HEK293T (cell line): ENCODE data around the gene HEATR9.

ENCODE experiments used
- CTCF ChIA-PET: fragments of 350-600 bp; formaldehyde crosslinking; extraction: SDS; loops from one replicate; lab custom pipeline; 2021; ENCODE audit warnings: antibody characterized with exemption, inconsistent platforms; lab: Yijun Ruan, JAX
- POLR2A ChIA-PET: fragments of 350-600 bp; formaldehyde crosslinking; extraction: SDS; loops from one replicate; lab custom pipeline; 2020; ENCODE audit warnings: antibody characterized with exemption, inconsistent platforms; lab: Yijun Ruan, JAX
- DNase-seq: peaks from one replicate; pipeline ENCODE4 v3.0.0; 2012; ENCODE audit warnings: mixed read lengths; ENCODE audit errors: extremely low spot score
- ARNT ChIP-seq: fragments of 450-650 bp; IDR thresholded peaks from 2 replicates; pipeline ENCODE4 v1.6.1; 2017; ENCODE audit warnings: mild to moderate bottlenecking
- BHLHE40 ChIP-seq: fragments of 450-650 bp; IDR thresholded peaks from 2 replicates; pipeline ENCODE4 v1.6.1; 2016; ENCODE audit warnings: mild to moderate bottlenecking, moderate library complexity, borderline replicate concordance
- CTBP1 ChIP-seq: fragments of 450-650 bp; IDR thresholded peaks from 2 replicates; pipeline ENCODE4 v1.6.1; 2016; ENCODE audit warnings: borderline replicate concordance
- ELF4 ChIP-seq: fragments of 450-650 bp; IDR thresholded peaks from 2 replicates; pipeline ENCODE4 v1.6.1; 2017; ENCODE audit warnings: antibody characterized with exemption
- FOXA1 ChIP-seq: fragments of 450-650 bp; IDR thresholded peaks from 2 replicates; pipeline ENCODE4 v1.6.1; 2016; ENCODE audit warnings: mild to moderate bottlenecking
- FOXK2 ChIP-seq: fragments of 450-650 bp; IDR thresholded peaks from 2 replicates; pipeline ENCODE4 v1.6.1; 2016; ENCODE audit warnings: mild to moderate bottlenecking
- FOXM1 ChIP-seq: fragments of 450-650 bp; IDR thresholded peaks from 2 replicates; pipeline ENCODE4 v1.6.1; 2017; ENCODE audit warnings: mild to moderate bottlenecking, borderline replicate concordance
- HDGF ChIP-seq: fragments of 450-650 bp; IDR thresholded peaks from 2 replicates; pipeline ENCODE4 v1.6.1; 2017; ENCODE audit warnings: antibody characterized with exemption, borderline replicate concordance
- L3MBTL2 ChIP-seq: fragments of 450-650 bp; conservative IDR thresholded peaks from 2 replicates; pipeline ENCODE4 v1.6.1; 2016; ENCODE audit warnings: mild to moderate bottlenecking
- LEF1 ChIP-seq: fragments of 450-650 bp; IDR thresholded peaks from 2 replicates; pipeline ENCODE4 v1.6.1; 2017; ENCODE audit warnings: mild to moderate bottlenecking, borderline replicate concordance
- NFRKB ChIP-seq: fragments of 450-650 bp; IDR thresholded peaks from 2 replicates; pipeline ENCODE4 v1.6.1; 2016; ENCODE audit warnings: mild to moderate bottlenecking, moderate library complexity
- SP1 ChIP-seq: fragments of 450-650 bp; IDR thresholded peaks from 2 replicates; pipeline ENCODE4 v1.6.1; 2017
- SUZ12 ChIP-seq: fragments of 450-650 bp; IDR thresholded peaks from 2 replicates; pipeline ENCODE4 v1.6.1; 2016; ENCODE audit warnings: mild to moderate bottlenecking
- TARDBP ChIP-seq: fragments of 450-650 bp; IDR thresholded peaks from 2 replicates; pipeline ENCODE4 v1.6.1; 2016
- ZNF384 ChIP-seq: fragments of 450-650 bp; IDR thresholded peaks from 2 replicates; pipeline ENCODE4 v1.6.1; 2016
- TF ChIP-seq, protein P1 (sequence below): fragments of 450-650 bp; IDR thresholded peaks from 2 replicates; pipeline ENCODE4 v1.6.1; 2016

Gene HEATR9

DNA sequence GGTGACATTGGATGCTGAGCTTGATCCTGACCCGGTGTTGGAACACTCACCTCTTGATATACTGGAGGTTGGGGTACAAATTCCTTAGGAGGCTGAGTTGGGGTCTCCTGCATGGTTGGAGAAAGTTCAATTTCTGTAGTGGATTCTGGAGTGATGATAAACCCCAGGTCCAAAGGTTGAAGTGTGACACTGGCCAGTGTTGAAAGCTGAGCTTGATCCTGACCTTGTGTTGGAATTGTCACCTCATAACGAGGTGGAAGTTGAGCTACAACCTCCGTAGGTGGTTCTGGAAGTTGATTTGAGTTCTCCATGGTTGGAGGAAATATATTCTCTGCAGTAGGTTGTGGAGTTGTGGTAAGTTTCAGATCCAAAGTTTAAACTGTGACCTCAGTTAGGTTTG is 40.7 kb upstream of the HEATR9 start:
- TF ChIP-seq, protein P1, sequence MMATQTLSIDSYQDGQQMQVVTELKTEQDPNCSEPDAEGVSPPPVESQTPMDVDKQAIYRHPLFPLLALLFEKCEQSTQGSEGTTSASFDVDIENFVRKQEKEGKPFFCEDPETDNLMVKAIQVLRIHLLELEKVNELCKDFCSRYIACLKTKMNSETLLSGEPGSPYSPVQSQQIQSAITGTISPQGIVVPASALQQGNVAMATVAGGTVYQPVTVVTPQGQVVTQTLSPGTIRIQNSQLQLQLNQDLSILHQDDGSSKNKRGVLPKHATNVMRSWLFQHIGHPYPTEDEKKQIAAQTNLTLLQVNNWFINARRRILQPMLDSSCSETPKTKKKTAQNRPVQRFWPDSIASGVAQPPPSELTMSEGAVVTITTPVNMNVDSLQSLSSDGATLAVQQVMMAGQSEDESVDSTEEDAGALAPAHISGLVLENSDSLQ: no peak
- no peak for TF ChIP-seq CTBP1
- no peak for TF ChIP-seq L3MBTL2
- no peak for TF ChIP-seq SUZ12
- TF ChIP-seq FOXM1: no peak
- TF ChIP-seq SP1: no peak
- TF ChIP-seq BHLHE40: no peak
- TF ChIP-seq ARNT: no peak
- TF ChIP-seq FOXK2: no peak
- TF ChIP-seq LEF1: no peak
- TF ChIP-seq HDGF: no peak
- TF ChIP-seq FOXA1: no peak
- TF ChIP-seq ZNF384: no peak
- no peak for TF ChIP-seq NFRKB
- no peak for TF ChIP-seq TARDBP
- TF ChIP-seq ELF4: no peak
- CTCF ChIA-PET: no interaction called here
- POLR2A ChIA-PET: interaction anchor here (2.5 kb wide), 1 partner anchor 22 kb away, joined by 7 read pairs; the partner anchor contains the start of gene RDM1
- no peak for DNase-seq

- ChIA-PET POLR2A (interaction anchor here (0.8 kb wide), 1 partner anchor 23 kb away, joined by 3 read pairs; the partner anchor contains the start of gene RDM1), CTCF (interaction anchor here (1.0 kb wide), 1 partner anchor 31 kb away, joined by 3 read pairs; no protein-coding TSS in a partner anchor)
- TF ChIP-seq, protein P1: no peak
- TF ChIP-seq NFRKB (no peak), FOXA1 (no peak), TARDBP (no peak), BHLHE40 (no peak), FOXK2 (no peak), CTBP1 (no peak), LEF1 (no peak), ELF4 (no peak), SP1 (no peak), SUZ12 (no peak), ARNT (no peak), L3MBTL2 (no peak), FOXM1 (no peak), ZNF384 (no peak), HDGF (no peak)
- no peak for DNase-seq
Observed at GRCh38 chr17:35907691-35908090, 39.0 kb upstream of the HEATR9 start.

GRCh38 chr17:35906926-35907637 is 38.4 kb upstream of the HEATR9 start:
- TF ChIP-seq ZNF384: no peak
- TF ChIP-seq SP1: no peak
- no peak for TF ChIP-seq FOXM1
- TF ChIP-seq, protein P1: no peak
- no peak for TF ChIP-seq CTBP1
- TF ChIP-seq L3MBTL2: no peak
- TF ChIP-seq TARDBP: no peak
- POLR2A ChIA-PET: interaction anchor here (0.8 kb wide), 1 partner anchor 24 kb away, joined by 3 read pairs; the partner anchor contains the start of gene RDM1
- DNase-seq: no peak
- CTCF ChIA-PET: interaction anchor here (1.0 kb wide), 2 partner anchors 31 to 143 kb away, joined by 3 read pairs; no protein-coding TSS in a partner anchor

DNA sequence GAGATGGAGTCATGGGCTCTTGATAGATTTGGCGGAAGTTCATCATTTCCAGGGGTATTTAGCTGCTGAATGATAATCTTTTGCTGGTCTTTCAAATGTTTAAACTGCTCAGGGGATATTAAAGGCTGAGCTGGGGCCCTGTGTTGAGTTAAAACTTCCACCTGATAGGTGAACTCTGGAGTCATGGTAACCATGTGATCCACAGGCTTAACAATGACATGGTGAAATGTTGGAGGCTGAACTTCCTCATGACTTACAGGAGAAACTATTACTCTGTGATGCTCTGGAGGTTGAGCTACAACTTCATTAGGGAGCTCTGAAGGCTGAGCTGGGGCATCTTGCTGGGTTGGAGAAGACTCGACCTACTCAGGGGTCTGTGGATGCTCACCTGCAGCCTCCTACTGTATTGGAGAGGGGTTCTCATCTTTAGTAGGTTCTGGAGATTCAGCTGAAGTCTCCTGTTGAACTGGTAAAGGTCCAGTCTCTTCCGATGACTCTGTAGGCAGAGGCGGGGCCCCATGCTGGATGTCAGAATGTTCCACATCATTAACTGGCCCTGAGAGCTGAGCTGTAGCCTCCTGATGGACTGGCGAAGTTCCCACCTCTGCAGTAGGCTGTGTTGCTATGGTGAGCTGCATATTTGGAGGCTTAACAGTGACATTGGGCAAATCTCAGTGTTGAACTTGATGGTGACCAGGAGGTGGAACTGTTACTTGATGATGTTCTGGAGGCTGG is 37.7 kb upstream of the HEATR9 start:
- CTCF ChIA-PET: interaction anchor here (1.0 kb wide), 1 partner anchor 142 kb away, joined by 3 read pairs; no protein-coding TSS in a partner anchor
- TF ChIP-seq FOXK2 (no peak), NFRKB (no peak), ELF4 (no peak), TARDBP (no peak), SP1 (no peak), L3MBTL2 (no peak), CTBP1 (no peak), LEF1 (no peak), HDGF (no peak), BHLHE40 (no peak), ZNF384 (no peak), ARNT (no peak), FOXA1 (no peak), SUZ12 (no peak)
- DNase-seq: no peak
- POLR2A ChIA-PET: no interaction called here

DNA sequence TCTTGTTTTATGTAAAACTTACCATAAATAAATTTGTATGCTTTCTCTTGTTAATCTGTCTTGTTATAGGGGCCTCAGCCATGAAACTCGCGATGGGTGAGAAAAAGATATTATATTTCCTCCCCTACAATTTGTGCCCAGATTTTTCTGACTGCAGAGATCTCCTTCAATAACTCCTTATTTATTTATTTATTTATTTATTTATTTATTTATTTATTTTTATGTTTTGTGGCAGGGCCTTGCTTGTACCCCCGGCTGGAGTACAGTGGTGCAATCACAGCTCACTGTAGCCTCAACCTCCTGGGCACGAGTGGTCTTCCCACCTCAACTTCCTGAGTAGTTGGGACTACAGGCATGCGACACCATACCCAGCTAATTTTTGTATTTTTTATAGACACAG is 34.8 kb upstream of the HEATR9 start:
- TF ChIP-seq FOXA1: no peak
- no peak for TF ChIP-seq FOXM1
- TF ChIP-seq CTBP1: no peak
- TF ChIP-seq TARDBP: no peak
- no peak for TF ChIP-seq NFRKB
- TF ChIP-seq L3MBTL2: no peak
- no peak for TF ChIP-seq SUZ12
- TF ChIP-seq FOXK2: no peak
- TF ChIP-seq HDGF: no peak
- no peak for TF ChIP-seq ZNF384
- TF ChIP-seq, protein P1: no peak
- TF ChIP-seq LEF1: no peak
- TF ChIP-seq ARNT: no peak
- no peak for TF ChIP-seq SP1
- CTCF ChIA-PET: interaction anchor here (0.8 kb wide), 1 partner anchor 849 kb away, joined by 3 read pairs; no protein-coding TSS in a partner anchor
- DNase-seq: no peak
- POLR2A ChIA-PET: no interaction called here
